IMR-90 (cell line): ENCODE measurements around the gene SEC16B. TPM values are rescaled to one million over a fixed set of nuclear protein-coding genes. Genes with fewer than 3 reads are reported as not detected.

Source experiments
- ATAC-seq: fragments of 200-7000 bp; cut with Tn5 transposase; 2 replicates; pipeline ENCODE4 v1.9.1; 2020; ENCODE audit warnings: low read depth, mild to moderate bottlenecking, moderate library complexity
- BruUV-seq: library from RNA; stranded (reverse); fragments of 400-500 nt; replicated peaks from 2 replicates; lab custom pipeline; 2021; lab: Mats Ljungman, UMichigan
- CTCF ChIA-PET: fragments of 300-600 bp; formaldehyde crosslinking; extraction: SDS; loops from one replicate; lab custom pipeline; 2021; ENCODE audit warnings: antibody characterized with exemption; lab: Yijun Ruan, JAX
- POLR2A ChIA-PET: fragments of 300-600 bp; sonication (Branson Sonifier 250); formaldehyde crosslinking; loops from one replicate; lab custom pipeline; 2022; ENCODE audit warnings: antibody characterized with exemption; ENCODE audit not compliant: unreplicated experiment; lab: Charles Lee
- DNase-seq: peaks from one replicate; pipeline ENCODE4 v3.0.0; 2013
- H2AFZ ChIP-seq: replicated peaks from 2 replicates; pipeline ENCODE3; 2013; ENCODE audit warnings: low read length, mild to moderate bottlenecking; ENCODE audit not compliant: poor library complexity
- H2AK5ac ChIP-seq: 2 replicates; pipeline ENCODE4 v1.6.1; 2013; ENCODE audit warnings: low read depth, low read length, inconsistent platforms
- H2AK9ac ChIP-seq: replicated peaks from 2 replicates; pipeline ENCODE3; 2013; ENCODE audit warnings: mild to moderate bottlenecking, low read depth, low read length, moderate library complexity; ENCODE audit not compliant: poor library complexity
- H2BK120ac ChIP-seq: 2 replicates; pipeline ENCODE4 v1.6.1; 2013; ENCODE audit warnings: low read depth, low read length, inconsistent platforms
- H2BK15ac ChIP-seq: 3 replicates; pipeline ENCODE4 v1.6.1; 2013; ENCODE audit warnings: low read depth, low read length, inconsistent platforms
- H2BK20ac ChIP-seq: 2 replicates; pipeline ENCODE4 v1.6.1; 2013; ENCODE audit warnings: low read depth, mild to moderate bottlenecking, inconsistent platforms, low read length, moderate library complexity
- H2BK5ac ChIP-seq: 2 replicates; pipeline ENCODE4 v1.6.1; 2013; ENCODE audit warnings: mild to moderate bottlenecking, low read depth, low read length, inconsistent platforms; ENCODE audit not compliant: poor library complexity, severe bottlenecking
- H3K14ac ChIP-seq: replicated peaks from 2 replicates; pipeline ENCODE4 v1.6.1; 2013; ENCODE audit warnings: low read depth, low read length, inconsistent platforms
- H3K18ac ChIP-seq: 2 replicates; pipeline ENCODE4 v1.6.1; 2013; ENCODE audit warnings: low read depth, low read length, control low read depth
- H3K23ac ChIP-seq: 2 replicates; pipeline ENCODE4 v1.6.1; 2013; ENCODE audit warnings: low read depth, low read length, inconsistent platforms
- H3K27ac ChIP-seq: 2 replicates; pipeline ENCODE4 v1.5.1; 2013; ENCODE audit warnings: mild to moderate bottlenecking, control low read depth, low read length; ENCODE audit not compliant: insufficient read depth
- H3K27me3 ChIP-seq: 2 replicates; pipeline ENCODE4 v1.6.1; 2013; ENCODE audit warnings: low read length; ENCODE audit not compliant: control insufficient read depth, insufficient read depth
- H3K36me3 ChIP-seq: 2 replicates; pipeline ENCODE4 v1.6.1; 2013; ENCODE audit warnings: low read length, mixed read lengths; ENCODE audit not compliant: control insufficient read depth, insufficient read depth
- H3K4ac ChIP-seq: 2 replicates; pipeline ENCODE4 v1.6.1; 2013; ENCODE audit warnings: low read depth, low read length, inconsistent platforms
- H3K4me1 ChIP-seq: 2 replicates; pipeline ENCODE4 v1.6.1; 2013; ENCODE audit warnings: low read length, mixed read lengths; ENCODE audit not compliant: control insufficient read depth, insufficient read depth
- H3K4me2 ChIP-seq: 2 replicates; pipeline ENCODE4 v1.6.1; 2013; ENCODE audit warnings: low read depth, mild to moderate bottlenecking, control low read depth, low read length, moderate library complexity
- H3K4me3 ChIP-seq: 2 replicates; pipeline ENCODE4 v1.5.1; 2013; ENCODE audit warnings: low read depth, mild to moderate bottlenecking, control low read depth, low read length, moderate library complexity; ENCODE audit not compliant: insufficient read depth
- H3K56ac ChIP-seq: 2 replicates; pipeline ENCODE4 v1.6.1; 2013; ENCODE audit warnings: low read length, inconsistent platforms; ENCODE audit not compliant: insufficient read depth; ENCODE audit errors: extremely low read depth
- H3K79me1 ChIP-seq, 2 experiments: 2 replicates each; pipeline ENCODE4 v1.6.1; 2013; ENCODE audit warnings: low read length in 2 of 2, inconsistent platforms in 1 of 2, low read depth in 1 of 2
- H3K9ac ChIP-seq: 2 replicates; pipeline ENCODE4 v1.6.1; 2013; ENCODE audit warnings: low read depth, low read length, control low read depth
- H3K9me1 ChIP-seq: 2 replicates; pipeline ENCODE4 v1.6.1; 2013; ENCODE audit warnings: low read length, inconsistent platforms; ENCODE audit not compliant: insufficient read depth
- H3K9me3 ChIP-seq: 2 replicates; pipeline ENCODE4 v1.6.1; 2013; ENCODE audit warnings: low read length; ENCODE audit not compliant: control insufficient read depth, insufficient read depth
- H4K20me1 ChIP-seq: 2 replicates; pipeline ENCODE4 v1.6.1; 2013; ENCODE audit warnings: low read length, inconsistent platforms; ENCODE audit not compliant: insufficient read depth
- H4K5ac ChIP-seq: 2 replicates; pipeline ENCODE4 v1.6.1; 2013; ENCODE audit warnings: mild to moderate bottlenecking, low read depth, low read length, control low read depth
- H4K8ac ChIP-seq, 2 experiments: 2 replicates each; pipeline ENCODE4 v1.6.1; 2013; ENCODE audit warnings: low read depth in 2 of 2, low read length in 2 of 2, control low read depth in 1 of 2, inconsistent platforms in 1 of 2
- H4K91ac ChIP-seq: 2 replicates; pipeline ENCODE4 v1.6.1; 2013; ENCODE audit warnings: low read depth, low read length, inconsistent platforms; ENCODE audit not compliant: insufficient read depth
- FOS ChIP-seq: fragments of 150-350 bp; IDR thresholded peaks from 2 replicates; pipeline ENCODE4 v1.6.1; 2016; ENCODE audit warnings: low read depth, low read length
- MAFK ChIP-seq: IDR thresholded peaks from 2 replicates; pipeline ENCODE4 v1.6.1; 2012; ENCODE audit warnings: low read depth, low read length, improper control_type of control experiment
- MXI1 ChIP-seq: IDR thresholded peaks from 2 replicates; pipeline ENCODE4 v1.6.1; 2012; ENCODE audit warnings: low read depth, mild to moderate bottlenecking, low read length, moderate library complexity, borderline replicate concordance
- POLR2A ChIP-seq: IDR thresholded peaks from 2 replicates; pipeline ENCODE4 v1.6.1; 2012; ENCODE audit warnings: mild to moderate bottlenecking, low read depth, low read length
- RAD21 ChIP-seq: IDR thresholded peaks from 2 replicates; pipeline ENCODE4 v1.6.1; 2012; ENCODE audit warnings: low read length, improper control_type of control experiment
- RCOR1 ChIP-seq: IDR thresholded peaks from 2 replicates; pipeline ENCODE4 v1.6.1; 2012; ENCODE audit warnings: mild to moderate bottlenecking, low read length, improper control_type of control experiment; ENCODE audit not compliant: insufficient replicate concordance
- SMC3 ChIP-seq: fragments of 150-350 bp; IDR thresholded peaks from 2 replicates; pipeline ENCODE4 v1.6.1; 2016; ENCODE audit warnings: low read depth, mild to moderate bottlenecking, antibody characterized with exemption, low read length, moderate library complexity
- USF2 ChIP-seq: fragments of 150-350 bp; IDR thresholded peaks from 2 replicates; pipeline ENCODE4 v1.6.1; 2017; ENCODE audit warnings: mild to moderate bottlenecking, antibody characterized with exemption, low read length, low read depth
- WGBS, 2 experiments: methylation state at CpG; one replicate each; pipeline versions ENCODE4 v1.1.5 to v1.1.7; 2013; ENCODE audit warnings: missing lambda C conversion rate in 2 of 2; ENCODE audit not compliant: insufficient read length in 1 of 2; ENCODE audit errors: extremely low coverage in 2 of 2; 5-methylcytosine and 5-hydroxymethylcytosine counted together
- dilution Hi-C: fragments of 300-500 bp; cut with HindIII; formaldehyde crosslinking; loops from one replicate; pipeline ENCODE4 v1.14.3; 2018; ENCODE audit warnings: low sequenced_read_pairs; ENCODE audit not compliant: unreplicated experiment
- in situ Hi-C: fragments of 300-500 bp; cut with MboI; formaldehyde crosslinking; loops from 3 replicates; pipeline ENCODE4 v1.14.3; 2019; ENCODE audit warnings: low sequenced_read_pairs, inconsistent platforms, mixed read lengths
- intact Hi-C: fragments of 100-400 bp; cut with micrococcal nuclease; formaldehyde crosslinking; loops from 2 replicates; pipeline ENCODE4 v1.10.0; 2022
- polyA plus RNA-seq, 3 experiments: library from polyadenylated mRNA; depleted of rRNA; stranded (reverse); fragments of >200 nt; gene quantifications; 2 replicates each; pipeline ENCODE4 v1.2.3, GENCODE V29; 2012; ENCODE audit warnings: low replicate concordance in 1 of 3
- total RNA-seq: library from RNA; depleted of rRNA; stranded (reverse); fragments of >200 nt; gene quantifications from 2 replicates; pipeline ENCODE4 v1.2.3, GENCODE V29; 2012

Gene SEC16B
- total and polyA plus RNA-seq, 2 of the 4 experiments (the other 2 are of a cell fraction), result 4.3 TPM

- Histone ChIP-seq H3K9ac (no peak overlapping the region), H3K79me1 (no peaks in the 10 kb centered on the region), H2BK20ac (no peak overlapping the region), H3K9me3 (no peaks in the 10 kb centered on the region), H3K9me1 (peaks cover 3% of the 10 kb centered on the region; the same call in 1 of the 2 replicates), H2BK5ac (no peak overlapping the region), H2BK120ac (no peak overlapping the region), H3K18ac (no peak overlapping the region), H4K8ac (no peak overlapping the region), H4K91ac (no peak overlapping the region), H3K36me3 (no peaks in the 10 kb centered on the region), H2BK15ac (no peak overlapping the region), H3K27me3 (peaks cover 14% of the 10 kb centered on the region), H3K14ac (no peak overlapping the region), H2AFZ (no peak overlapping the region), H3K4me2 (no peak overlapping the region), H3K4me3 (no peak overlapping the region), H3K4ac (no peak overlapping the region), H3K27ac (no peak overlapping the region), H2AK5ac (no peak overlapping the region), H3K56ac (no peak overlapping the region), H4K20me1 (no peaks in the 10 kb centered on the region), H3K23ac (no peak overlapping the region), H2AK9ac (no peak overlapping the region), H4K5ac (no peak overlapping the region), H3K4me1 (no peaks in the 10 kb centered on the region)
- no peak for TF ChIP-seq RCOR1
- TF ChIP-seq MAFK, result no peak
- TF ChIP-seq USF2, result no peak
- TF ChIP-seq FOS, result no peak
- TF ChIP-seq SMC3, result no peak
- no peak for TF ChIP-seq MXI1
- TF ChIP-seq POLR2A, result no peak
- TF ChIP-seq RAD21, result no peak
- ChIA-PET POLR2A (no interaction called here), CTCF (interaction anchor here (1.4 kb wide), 1 partner anchor 11 kb away, joined by 4 read pairs; no protein-coding TSS in a partner anchor)
- DNase-seq (no peak), ATAC-seq (no peak)
- intact Hi-C loops (no loop called here), in situ Hi-C loops (no loop called here), dilution Hi-C loops (no loop called here)
- 57% methylated on average over 4 of the region's 5 CpGs; no CpG with 5 or more reads in 1 of the 2 experiments for WGBS, 2 experiments
- BruUV-seq, result no TSS peak
Observed at GRCh38 chr1:177902266-177902665, 67.6 kb downstream of the SEC16B start.
